K562 (cell line): ENCODE data around the gene TBXAS1. TPM values are rescaled to one million over a fixed set of nuclear protein-coding genes. Genes with fewer than 3 reads are reported as not detected.

ENCODE experiments used
- DEAF1 ChIP-seq: fragments of 450-650 bp; formaldehyde crosslinking; IDR thresholded peaks from 2 replicates; pipeline ENCODE4 v1.4.0; 2020; ENCODE audit warnings: mild to moderate bottlenecking, moderate library complexity
- GATAD2A ChIP-seq: fragments of 450-650 bp; IDR thresholded peaks from 2 replicates; pipeline ENCODE4 v1.6.1; 2017
- IFI16 ChIP-seq: fragments of 250-450 bp; sonication (Bioruptor Pico); IDR thresholded peaks from 2 replicates; pipeline ENCODE4 v2.1.2; 2022; ENCODE audit warnings: mild to moderate bottlenecking, inconsistent platforms
- MGA ChIP-seq: fragments of 450-650 bp; IDR thresholded peaks from 2 replicates; pipeline ENCODE4 v1.6.1; 2016; ENCODE audit warnings: mild to moderate bottlenecking, moderate library complexity
- PHF21A ChIP-seq: fragments of 450-650 bp; IDR thresholded peaks from 2 replicates; pipeline ENCODE4 v1.6.1; 2017; ENCODE audit warnings: low read depth, borderline replicate concordance
- SMARCB1 ChIP-seq: IDR thresholded peaks from 2 replicates; pipeline ENCODE4 v1.6.1; 2011; ENCODE audit warnings: improper control_type of control experiment, low read depth; ENCODE audit not compliant: insufficient read length
- TAF7 ChIP-seq: fragments of 450-650 bp; IDR thresholded peaks from 2 replicates; pipeline ENCODE4 v1.6.1; 2016; ENCODE audit warnings: missing genetic modification characterization, missing compliant biosample characterization
- TSHZ1 ChIP-seq: fragments of 250-450 bp; sonication (Bioruptor Pico); IDR thresholded peaks from 2 replicates; pipeline ENCODE4 v1.4.0; 2020; ENCODE audit warnings: mild to moderate bottlenecking, moderate library complexity
- ZBTB17 ChIP-seq: fragments of 450-650 bp; formaldehyde crosslinking; IDR thresholded peaks from 2 replicates; pipeline ENCODE4 v1.4.0; 2020; ENCODE audit warnings: mild to moderate bottlenecking
- ZBTB7A ChIP-seq: IDR thresholded peaks from 2 replicates; pipeline ENCODE4 v1.6.1; 2011; ENCODE audit warnings: low read depth, mild to moderate bottlenecking, low read length, moderate library complexity, borderline replicate concordance; ENCODE audit not compliant: control insufficient read depth
- ZKSCAN3 ChIP-seq: fragments of 250-450 bp; sonication (Bioruptor Pico); IDR thresholded peaks from 2 replicates; pipeline ENCODE4 v1.4.0; 2020
- ZNF41 ChIP-seq: fragments of 250-450 bp; sonication (Bioruptor Pico); conservative IDR thresholded peaks from 2 replicates; pipeline ENCODE4 v1.4.0; 2020; ENCODE audit warnings: mild to moderate bottlenecking
- ZNF780A ChIP-seq: fragments of 250-450 bp; sonication (Bioruptor Pico); IDR thresholded peaks from 2 replicates; pipeline ENCODE4 v1.5.0; 2021; ENCODE audit warnings: mild to moderate bottlenecking
- polyA plus RNA-seq, 8 experiments: library from polyadenylated mRNA; depleted of rRNA in 4 of 8; stranded (reverse) in 5 of 8; unstranded in 3 of 8; fragments of >200 nt; fragmentation: Nextera tagmentation in 2 of 8; fragmentation: Illumina TruSeq in 1 of 8; extraction: Ambion mirVana in 2 of 8; extraction: Trizol in 1 of 8; gene quantifications; 2 replicates each; pipeline versions ENCODE4 v1.2.1 to v1.2.3, GENCODE V29; 2011 to 2014; ENCODE audit warnings: inconsistent platforms in 1 of 8, missing spikeins in 1 of 8
- total RNA-seq, 7 experiments: library from RNA; depleted of rRNA in 6 of 7; stranded (reverse); fragments of >200 nt in 6 of 7; fragmentation: Illumina TruSeq in 2 of 7; extraction: Trizol in 2 of 7; gene quantifications; 2 replicates each; pipeline versions ENCODE4 v1.2.1 to v1.2.3, GENCODE V29; 2011 to 2021; ENCODE audit warnings: low replicate concordance in 1 of 7

Gene TBXAS1
- total and polyA plus RNA-seq, 9 of the 15 experiments (the other 6 are each of a cell fraction or from before 2014, with no cell fraction given): 1.1 to 8.3 (median 1.9) TPM

GRCh38 chr7:140062118-140062527 lies 233.1 kb downstream of the TBXAS1 start (continued):
- TF ChIP-seq IFI16 (CRISPR knock-in tag): 0 out of 2 replicates have a peak, but pooled peaks have one; percentile 7
- TF ChIP-seq ZNF780A (CRISPR knock-in tag): no peak
- TF ChIP-seq ZBTB17 (CRISPR knock-in tag): no peak
- peak; percentile 58 for TF ChIP-seq MGA
- TF ChIP-seq SMARCB1: no peak
- TF ChIP-seq PHF21A: no peak
- 0 out of 2 replicates have a peak, but pooled peaks have one; percentile 5 for TF ChIP-seq DEAF1 (CRISPR knock-in tag)
- no peak for TF ChIP-seq ZKSCAN3 (CRISPR knock-in tag)
- TF ChIP-seq ZNF41 (CRISPR knock-in tag): no peak
- no peak for TF ChIP-seq TSHZ1
- TF ChIP-seq ZBTB7A: peak; percentile 25; the same call in 1 of the 2 replicates
- 0 out of 2 replicates have a peak, but pooled peaks have one; percentile 44 for TF ChIP-seq TAF7 (tag)
- TF ChIP-seq GATAD2A: no peak
